HG03280 (cell line): ENCODE data around the gene MYO1B.

Source experiments
- ATAC-seq: cut with Tn5 transposase; IDR thresholded peaks from one replicate; pipeline ENCODE4 v1.9.1; 2021; ENCODE audit warnings: mild to moderate bottlenecking, moderate library complexity; ENCODE audit not compliant: unreplicated experiment

Gene MYO1B

DNA sequence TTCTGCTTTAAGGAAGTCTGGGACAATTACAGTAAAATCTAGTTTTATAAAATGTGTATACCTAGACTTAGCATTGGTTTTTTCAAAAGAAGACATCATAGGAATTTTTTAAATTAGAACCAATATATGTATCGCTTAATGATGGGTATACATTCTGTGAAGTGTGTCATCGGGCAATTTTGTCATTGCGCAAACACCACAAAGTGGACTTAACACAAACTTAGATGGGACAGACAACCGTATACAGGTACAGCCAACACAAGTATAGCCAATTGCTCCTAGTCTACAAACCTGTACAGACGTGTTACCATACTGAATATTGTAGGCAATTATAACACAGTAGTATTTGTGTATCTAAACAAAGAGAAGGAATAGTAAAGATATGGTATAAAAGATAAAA lies 12.7 kb downstream of the MYO1B start:
- ATAC-seq = no peak

DNA sequence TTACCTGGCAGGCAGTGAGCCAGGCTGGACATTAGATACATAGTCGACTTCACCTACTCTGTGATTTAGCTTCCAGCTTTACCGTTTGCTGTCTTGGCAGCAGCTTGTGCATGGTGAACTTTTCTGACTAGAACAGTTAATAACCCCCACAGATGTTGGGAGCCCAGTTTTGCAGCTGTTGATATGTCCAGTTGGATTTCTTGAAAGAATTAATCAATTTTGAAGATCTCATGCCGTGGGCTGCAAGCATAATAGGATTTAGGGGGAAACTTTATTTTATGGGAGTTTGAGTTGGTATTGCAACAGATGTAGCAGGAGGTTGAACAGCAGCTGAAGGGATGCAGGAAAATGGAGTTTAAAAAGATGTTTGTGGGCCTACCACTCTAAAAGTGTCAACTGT lies 13.8 kb downstream of the MYO1B start:
- no peak for ATAC-seq

DNA sequence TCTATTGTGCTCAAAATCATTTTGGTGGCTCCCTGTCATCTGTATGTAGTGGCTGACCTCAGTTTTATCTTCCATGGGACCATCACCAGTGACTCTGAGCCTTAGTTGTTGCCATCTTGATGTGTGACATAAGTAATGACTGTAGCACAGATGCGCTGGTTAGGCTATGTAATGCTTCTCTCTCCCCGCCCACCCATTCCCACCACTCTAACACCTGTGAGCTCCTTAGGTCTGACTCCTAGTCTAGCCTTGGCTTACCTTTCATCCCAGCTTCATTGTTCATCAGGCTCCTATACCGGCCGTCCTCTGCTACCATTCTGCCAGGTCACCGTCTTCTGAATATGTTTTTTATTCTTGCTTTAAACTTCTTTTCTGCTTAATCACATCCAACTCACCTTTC lies 17.2 kb downstream of the MYO1B start:
- ATAC-seq = no peak

DNA sequence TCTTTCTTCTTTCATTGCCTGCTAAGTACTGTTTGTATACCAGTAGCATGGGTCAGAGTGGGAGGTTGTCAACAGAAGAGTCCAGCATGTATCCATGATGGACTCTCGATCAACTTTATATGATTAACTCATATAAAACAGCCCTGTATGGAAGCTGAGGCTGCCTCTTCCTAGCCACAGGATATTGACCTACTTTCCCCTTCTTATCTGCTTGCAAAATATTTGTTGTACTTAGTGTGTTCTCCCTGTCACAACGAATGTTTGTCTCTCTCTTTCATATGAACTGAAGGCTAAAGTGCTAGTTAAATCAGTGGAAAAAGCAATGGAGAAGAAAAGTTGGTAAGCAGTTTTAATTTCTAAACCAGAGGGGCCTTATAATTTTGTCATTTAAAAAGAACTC lies 17.8 kb downstream of the MYO1B start:
- no peak for ATAC-seq

DNA sequence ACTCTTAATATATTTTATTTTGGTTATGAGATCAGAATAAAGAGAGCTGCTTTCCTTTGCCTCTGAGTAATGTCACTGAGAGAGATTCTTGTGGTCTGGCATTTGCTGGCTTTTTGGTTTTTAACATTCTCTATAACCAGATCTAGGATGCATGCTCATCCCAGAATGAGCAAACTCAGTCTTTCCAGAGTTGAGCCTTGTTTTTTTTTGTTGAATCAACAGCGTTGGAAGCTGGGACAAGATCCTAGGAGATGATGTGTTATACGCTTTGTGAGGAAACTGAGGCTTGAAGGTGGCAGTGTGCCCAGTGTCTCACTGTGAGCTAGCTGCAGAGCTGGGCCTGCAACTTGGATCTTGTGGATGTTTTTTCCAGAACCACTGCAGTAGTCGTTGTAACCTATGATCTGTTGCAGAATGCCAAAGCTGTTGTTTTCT lies 19.5 kb downstream of the MYO1B start:
- ATAC-seq = no peak

DNA sequence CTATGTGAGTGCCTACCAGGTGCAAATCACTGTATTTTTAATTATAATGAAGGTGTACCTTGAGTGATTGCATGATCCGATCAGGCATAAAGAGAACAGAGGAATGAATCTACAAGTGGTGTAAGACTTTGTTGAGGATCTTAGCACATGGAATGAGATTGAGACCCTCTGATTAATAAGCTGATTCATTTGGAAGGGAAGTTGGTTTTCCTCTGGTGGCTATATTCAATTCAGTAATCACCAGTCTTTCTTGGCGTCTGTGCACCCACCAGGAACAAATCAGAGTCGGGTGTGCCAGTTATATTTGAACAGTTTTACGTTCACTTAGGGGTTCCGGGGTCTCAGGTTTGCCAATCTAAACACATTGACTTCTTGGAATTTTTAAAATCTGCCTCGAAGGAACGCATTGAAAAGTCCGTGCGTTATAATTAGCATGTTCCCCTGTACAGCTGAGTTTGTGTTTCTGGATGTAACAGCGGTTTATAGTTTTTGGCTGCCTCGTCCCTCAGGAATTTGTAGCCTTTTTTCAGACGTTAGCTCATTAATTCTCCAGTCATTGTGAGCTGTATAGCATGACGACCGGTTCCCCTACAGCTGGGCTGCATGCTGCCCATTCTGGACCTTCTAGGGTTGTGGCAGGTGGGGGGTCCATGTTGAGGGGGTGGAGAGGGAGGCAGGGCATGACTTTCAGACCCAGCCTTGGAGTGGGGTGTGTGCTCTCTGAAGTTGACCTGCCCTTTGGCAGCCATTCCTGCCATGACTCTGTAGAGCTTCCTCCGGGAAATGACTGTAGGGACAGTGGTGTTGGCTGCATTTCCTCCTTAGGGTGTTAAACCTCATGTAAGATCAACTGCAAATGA lies 20.3 kb downstream of the MYO1B start:
- ATAC-seq = no peak

DNA sequence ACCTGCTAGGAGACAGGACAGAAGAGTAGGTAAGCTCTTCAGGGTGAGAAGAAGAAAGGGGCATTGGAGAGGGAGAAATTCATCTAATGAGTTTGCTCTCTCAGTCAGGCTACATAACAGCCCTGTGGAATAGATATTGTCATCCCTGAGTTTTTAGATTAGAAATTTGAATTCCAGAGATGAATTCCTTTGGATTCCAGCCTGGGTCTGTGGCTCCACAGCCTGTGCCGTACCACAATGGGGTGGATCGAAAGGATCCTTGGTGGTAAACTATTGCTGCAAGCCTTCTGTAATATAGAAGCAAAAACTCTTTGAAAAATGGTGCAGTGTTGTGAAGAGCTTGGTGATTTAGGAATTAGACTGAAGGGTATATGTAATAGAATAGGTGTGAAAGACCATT lies 21.0 kb downstream of the MYO1B start:
- ATAC-seq = no peak

DNA sequence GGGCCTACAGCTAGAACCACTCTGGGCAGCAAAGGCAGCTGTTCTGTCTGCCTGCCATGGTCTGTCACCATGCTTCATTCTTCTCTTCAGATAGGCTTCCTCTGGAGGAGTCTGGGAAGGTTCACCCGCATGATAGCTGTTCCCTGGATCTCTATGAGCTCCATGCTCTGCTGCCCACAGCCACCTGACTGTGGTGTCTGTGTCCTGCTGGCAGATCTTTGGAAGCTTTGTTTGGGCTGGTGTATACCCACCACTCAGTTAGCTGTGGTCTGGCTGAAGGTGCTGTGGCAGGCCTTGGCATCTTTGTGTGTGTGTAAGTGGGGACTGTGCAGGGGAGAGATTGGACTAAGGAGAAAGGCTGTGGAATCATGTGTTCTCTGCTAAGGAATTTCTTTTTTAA lies 23.4 kb downstream of the MYO1B start:
- no peak for ATAC-seq

DNA sequence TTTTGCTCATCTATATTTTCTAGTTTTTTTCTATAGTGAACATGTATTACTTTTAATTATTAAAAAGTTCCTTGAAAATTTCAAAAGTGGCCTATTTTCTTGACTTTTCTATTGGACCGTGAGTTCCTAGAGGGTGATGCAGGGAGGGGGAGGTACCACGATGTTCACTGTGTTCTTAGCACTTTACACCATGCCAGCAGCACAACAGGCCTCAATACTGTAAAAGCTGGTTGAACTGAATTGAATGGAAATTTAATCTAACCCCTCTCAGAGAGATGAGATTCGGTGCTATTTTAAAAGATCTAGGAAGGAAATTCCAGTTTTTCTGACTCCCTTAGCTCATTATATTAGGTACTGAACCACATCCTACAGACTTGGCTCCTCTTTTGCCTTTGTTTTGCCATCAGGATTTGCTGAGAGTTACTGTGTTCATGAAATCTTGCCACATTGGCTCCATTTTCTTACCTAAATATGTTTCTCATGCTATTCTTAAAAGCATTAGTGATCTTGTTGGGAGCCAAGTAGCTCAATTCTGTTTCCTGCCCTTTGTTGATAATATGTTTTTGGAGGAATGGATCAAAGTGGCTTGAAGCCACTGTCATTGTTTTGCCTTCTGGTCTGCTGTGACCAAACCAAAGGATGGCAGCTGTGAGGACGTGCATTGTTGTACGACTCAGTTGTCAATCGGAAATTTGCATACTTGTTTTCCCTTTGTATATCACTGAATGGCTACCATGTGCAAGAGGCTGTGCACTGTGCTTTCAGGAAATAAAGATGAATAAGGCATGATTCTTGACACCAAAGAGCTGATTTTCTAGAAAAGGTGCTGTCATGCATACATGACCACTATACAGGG lies 25.3 kb downstream of the MYO1B start:
- no peak for ATAC-seq

DNA sequence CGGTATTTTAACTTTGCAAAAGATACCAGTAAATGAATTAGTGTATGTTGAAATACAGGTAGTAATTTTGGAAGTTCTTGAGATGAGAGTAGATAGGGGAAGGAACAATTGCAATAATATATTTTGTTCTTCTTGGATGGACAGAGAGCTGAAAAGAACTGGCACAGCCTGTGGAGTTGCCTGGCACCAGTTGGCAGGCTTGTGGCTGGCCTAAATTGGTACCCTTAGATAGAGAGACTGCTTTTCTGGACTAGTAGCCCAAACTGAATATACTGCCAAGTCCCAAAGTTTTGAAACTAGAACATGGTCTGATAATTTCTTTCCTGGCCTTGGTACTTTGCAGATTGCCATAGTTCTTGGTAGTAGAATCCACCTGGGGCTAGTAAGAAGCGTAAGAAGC lies 26.9 kb downstream of the MYO1B start:
- no peak for ATAC-seq

DNA sequence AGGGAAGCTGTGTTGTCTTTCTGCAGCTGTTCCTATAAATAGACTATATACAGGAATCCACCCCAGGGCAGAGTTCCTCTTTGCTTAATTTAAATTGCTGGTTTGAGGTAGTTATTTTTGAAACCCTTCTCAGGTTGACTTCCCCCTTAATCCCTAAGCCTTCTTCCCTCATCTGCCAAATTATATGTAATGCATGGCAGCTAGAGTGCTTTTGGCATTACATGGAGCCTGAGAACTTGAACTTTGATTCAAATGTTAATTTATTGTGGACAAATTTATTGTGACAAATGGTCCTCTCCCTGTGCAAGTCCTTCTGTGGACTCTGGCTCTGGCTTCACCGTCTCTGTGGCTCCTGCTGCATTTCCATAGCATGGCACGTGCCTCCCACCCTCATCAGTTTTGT lies 29.2 kb downstream of the MYO1B start:
- no peak for ATAC-seq

DNA sequence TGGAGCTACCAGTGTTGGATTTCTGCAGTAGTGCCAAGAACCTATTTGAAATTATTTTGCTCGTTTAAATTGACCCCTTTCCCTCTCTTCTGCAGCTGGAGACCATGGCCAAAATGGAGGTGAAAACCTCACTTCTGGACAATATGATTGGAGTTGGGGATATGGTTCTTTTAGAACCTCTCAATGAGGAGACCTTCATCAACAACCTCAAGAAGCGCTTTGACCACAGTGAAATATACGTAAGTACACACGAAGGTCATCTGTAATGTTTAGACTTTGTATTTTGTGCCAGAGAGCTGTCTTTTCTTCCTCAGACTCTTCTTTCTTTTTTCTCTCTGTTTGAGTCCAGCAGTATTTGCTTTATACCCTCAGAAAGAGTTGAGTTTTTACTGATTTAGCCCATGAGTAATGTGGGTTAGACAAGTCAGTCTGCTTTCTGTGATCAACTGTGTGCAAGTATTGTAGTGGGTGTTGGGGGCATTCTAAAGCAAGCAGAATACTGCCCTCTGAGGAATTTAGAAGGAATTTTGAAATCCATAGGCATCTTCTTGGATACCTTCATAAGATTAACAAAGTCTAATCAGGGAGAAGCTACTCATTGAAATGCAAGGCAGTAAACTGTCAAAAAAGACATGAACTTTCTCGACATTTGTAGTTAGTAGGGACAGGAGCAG lies 31.7 kb downstream of the MYO1B start:
- ATAC-seq = no peak

DNA sequence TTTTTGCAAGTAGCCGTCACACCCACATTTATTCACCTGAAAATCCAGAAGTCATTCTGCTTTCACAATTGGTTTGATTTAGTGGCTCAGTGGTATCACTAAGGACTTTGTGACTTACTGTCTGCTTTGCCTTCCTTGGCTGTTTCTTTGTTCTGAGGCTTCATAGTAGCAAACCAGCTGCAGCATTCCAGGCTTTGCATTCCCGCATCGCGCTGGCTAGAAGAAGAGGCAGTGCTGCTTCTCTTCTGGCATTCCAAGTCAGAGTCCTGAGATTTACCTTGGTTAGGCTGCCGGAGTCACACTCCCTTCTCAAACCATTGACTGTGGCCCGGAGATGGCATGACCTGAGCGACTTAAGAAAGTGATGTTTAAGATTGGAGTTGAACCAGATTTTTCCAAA lies 35.1 kb downstream of the MYO1B start:
- ATAC-seq = no peak

DNA sequence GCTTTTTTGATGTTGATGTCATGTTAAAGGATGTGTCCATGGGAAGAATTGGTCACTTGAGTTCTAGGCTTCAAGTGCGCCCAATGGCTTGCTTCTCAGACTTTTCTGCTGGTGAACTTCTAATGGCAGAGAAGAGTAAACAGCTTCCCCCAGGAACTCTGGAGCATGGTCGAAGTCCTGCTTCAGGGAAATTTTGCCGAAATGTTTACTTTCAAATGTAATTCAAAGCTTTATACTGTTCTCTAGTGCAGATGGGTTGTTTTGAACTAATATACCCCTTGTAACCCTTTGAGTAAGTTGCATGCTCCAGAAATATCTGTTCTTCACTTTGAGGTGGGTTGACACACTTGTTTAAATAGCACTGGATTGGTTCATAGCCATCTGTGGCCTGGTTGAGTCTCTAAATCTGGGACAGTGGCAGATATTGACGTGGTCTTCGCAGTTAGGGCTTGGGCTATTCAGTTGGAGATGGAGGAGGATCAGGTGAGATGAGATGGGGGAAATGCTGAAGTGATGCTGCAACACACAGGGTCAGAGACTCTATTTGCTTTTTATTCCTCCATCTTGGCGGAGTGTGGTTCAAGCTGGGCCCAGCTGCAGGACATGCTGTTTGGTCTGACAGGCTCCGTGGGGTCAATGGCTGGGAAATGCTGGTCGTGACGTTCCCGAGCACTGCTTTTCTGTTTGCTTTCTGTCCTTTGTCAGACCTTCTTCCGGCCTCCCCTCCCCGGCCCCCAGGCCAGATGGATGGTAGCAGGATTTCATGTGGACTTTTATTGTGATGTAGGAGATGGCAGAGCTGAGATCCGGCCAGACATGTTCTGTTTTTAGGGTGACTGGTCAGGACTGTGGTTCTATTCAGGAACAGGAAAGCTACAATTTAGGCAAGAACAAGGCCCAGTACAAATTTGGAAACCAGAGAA lies 35.9 kb downstream of the MYO1B start:
- no peak for ATAC-seq

DNA sequence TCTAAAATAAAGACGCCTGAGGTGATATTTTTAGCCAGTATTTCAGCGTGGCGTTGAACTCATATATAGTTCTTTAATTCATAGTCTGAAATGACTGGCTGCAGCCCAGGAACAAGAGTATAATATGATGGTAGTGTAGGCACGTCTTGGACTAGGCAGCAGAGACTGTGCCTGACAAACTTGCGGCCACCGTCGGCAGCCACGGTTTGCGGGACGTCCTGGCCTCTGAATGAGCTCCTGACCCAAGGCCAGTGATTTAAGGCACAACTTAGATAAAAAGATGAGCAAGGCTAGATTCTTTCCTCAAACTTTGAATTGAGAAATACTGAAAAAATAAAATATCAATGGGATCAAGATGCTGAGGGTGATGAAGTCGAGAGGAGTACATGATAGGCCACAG lies 40.0 kb downstream of the MYO1B start:
- ATAC-seq = no peak

DNA sequence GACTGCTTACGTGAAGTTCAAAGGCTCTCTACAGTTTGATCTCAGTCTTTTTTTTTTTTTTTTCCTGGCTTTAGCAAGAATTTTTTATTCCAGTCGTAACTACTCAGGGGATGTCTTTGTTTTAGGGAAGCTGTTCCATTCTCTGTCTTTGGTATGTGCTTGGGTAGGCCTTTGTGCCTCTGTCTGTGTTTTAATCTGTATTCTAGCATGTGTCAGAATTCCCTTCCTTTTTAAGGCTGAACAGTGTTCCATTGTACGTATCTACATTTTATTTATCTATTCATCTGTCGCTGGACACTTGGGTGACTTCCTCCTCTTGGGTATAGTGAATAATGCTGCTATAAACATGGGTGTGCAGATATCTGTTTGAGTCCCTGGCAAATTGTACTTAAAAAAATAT lies 42.6 kb downstream of the MYO1B start:
- no peak for ATAC-seq

DNA sequence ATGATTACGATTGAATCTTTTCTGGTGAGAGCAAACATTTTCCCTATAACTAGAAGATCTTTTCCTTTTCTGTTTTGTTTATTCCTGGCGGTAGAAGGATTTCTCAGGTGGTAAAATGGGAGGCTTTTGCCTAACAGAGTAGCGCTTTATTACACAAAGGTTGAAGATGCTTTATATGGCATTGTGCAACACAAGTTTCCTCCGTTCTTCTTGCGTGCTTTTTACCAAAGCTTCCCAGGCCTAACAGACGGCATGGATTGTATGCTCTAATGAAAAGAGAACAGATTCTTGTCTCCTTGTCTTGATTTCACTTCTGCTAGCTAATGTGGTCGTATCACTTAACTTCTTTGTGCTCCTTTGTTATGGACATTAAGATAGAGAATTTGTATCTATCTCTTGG lies 43.8 kb downstream of the MYO1B start:
- ATAC-seq = no peak

DNA sequence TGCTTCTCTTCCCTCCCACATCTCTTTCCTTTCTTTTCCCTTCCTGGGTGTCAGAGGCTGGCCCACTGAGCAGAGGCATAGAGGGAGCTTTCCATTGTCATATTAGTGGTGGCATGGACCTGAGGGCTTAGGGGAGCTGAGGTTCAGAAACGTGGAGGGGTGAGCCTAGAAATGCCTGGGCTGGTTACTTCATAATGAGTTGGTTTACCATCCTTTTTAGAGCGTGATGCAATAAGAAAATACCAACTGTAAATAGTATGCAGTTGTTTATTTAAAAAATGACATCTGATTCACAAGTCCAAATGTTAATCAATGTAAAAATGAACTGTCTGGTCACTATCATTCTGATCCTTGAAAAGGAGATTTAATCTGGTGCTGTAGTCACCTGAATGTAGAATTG lies 46.3 kb downstream of the MYO1B start:
- ATAC-seq = no peak

DNA sequence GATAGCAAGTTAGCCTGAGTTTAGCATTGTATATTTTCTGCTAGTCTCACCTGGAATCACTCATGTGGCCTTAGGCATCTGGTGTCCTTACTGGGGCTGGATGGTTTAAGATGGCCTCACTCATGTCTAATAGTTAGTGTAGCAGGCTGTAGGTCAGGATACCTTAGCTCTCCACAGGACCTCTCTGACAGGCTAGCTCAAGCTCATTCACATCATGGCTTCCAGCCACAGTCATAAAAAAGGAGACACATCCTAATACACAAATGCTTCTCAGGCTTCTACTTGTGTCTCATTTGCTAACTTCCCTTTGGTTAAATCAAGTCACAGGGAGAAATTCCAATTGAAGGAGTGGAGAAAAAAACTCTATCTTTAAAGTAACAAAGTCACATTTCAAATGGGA lies 47.7 kb downstream of the MYO1B start:
- ATAC-seq = no peak

DNA sequence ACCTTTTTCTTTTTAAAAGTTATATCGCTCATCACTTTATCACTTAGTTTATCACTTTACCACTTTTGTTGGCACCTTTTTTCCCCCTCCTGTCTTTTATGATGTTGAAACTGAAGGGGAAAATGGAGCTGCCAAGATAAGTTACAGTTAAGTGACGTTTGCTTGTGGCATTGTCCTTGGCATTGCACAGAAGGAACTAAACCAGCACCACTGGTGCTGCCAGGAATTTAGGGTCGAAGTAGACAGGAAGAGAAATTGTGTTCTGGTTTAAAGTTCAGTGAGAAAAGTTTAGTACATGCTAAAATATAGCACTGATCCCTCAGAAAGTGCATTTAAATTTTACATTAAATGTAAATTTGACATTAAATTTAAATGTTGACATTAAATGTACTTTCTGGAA lies 49.9 kb downstream of the MYO1B start:
- ATAC-seq = no peak
